PC-3 (cell line): ENCODE results near the gene VGLL2.

Source experiments
- EZH2 ChIP-seq: fragments of 300-600 bp; sonication (generic); IDR thresholded peaks from one replicate; pipeline ENCODE4 v1.6.1; 2017; ENCODE audit warnings: antibody characterized with exemption, mild to moderate bottlenecking, low read length; ENCODE audit not compliant: unreplicated experiment
- EZH2phosphoT487 ChIP-seq: fragments of 300-600 bp; sonication (generic); IDR thresholded peaks from 2 replicates; pipeline ENCODE4 v1.6.1; 2018; ENCODE audit warnings: mild to moderate bottlenecking, antibody characterized with exemption, low read length, borderline replicate concordance
- TF ChIP-seq, protein P1 (sequence below): fragments of 300-600 bp; sonication (generic); conservative IDR thresholded peaks from 2 replicates; pipeline ENCODE4 v1.5.1; 2017; ENCODE audit warnings: antibody characterized with exemption, low read depth, mild to moderate bottlenecking, low read length

DNA sequence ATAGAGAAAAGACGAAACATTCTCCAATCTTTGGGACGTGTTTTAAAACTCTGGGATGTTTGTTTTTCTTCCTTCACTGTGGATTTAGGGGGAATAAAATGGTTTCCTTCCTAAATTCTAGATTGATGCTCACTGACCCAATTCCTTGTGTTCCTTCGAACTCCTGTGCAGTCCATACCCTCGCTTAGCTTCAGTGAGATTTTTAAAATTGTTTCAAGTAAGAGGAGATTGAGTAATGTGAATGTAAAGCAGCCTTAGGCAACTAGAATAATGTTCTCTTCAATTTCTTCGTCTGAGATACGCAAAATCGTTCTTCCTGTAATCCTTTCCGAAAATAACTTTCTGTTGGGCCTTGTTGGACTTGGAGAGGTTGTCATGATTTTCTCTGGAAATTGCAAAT lies 2.6 kb upstream of the VGLL2 start:
- TF ChIP-seq, protein P1, sequence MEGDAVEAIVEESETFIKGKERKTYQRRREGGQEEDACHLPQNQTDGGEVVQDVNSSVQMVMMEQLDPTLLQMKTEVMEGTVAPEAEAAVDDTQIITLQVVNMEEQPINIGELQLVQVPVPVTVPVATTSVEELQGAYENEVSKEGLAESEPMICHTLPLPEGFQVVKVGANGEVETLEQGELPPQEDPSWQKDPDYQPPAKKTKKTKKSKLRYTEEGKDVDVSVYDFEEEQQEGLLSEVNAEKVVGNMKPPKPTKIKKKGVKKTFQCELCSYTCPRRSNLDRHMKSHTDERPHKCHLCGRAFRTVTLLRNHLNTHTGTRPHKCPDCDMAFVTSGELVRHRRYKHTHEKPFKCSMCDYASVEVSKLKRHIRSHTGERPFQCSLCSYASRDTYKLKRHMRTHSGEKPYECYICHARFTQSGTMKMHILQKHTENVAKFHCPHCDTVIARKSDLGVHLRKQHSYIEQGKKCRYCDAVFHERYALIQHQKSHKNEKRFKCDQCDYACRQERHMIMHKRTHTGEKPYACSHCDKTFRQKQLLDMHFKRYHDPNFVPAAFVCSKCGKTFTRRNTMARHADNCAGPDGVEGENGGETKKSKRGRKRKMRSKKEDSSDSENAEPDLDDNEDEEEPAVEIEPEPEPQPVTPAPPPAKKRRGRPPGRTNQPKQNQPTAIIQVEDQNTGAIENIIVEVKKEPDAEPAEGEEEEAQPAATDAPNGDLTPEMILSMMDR: no peak
- no peak for TF ChIP-seq EZH2
- TF ChIP-seq EZH2phosphoT487: no peak
